H1 (cell line): ENCODE measurements around the gene GALNT18. TPM values are rescaled to one million over a fixed set of nuclear protein-coding genes. Genes with fewer than 3 reads are reported as not detected.

Experiments used
- CTCF ChIA-PET: fragments of 300-600 bp; sonication (Branson Sonifier 250); formaldehyde crosslinking; loops from one replicate; lab custom pipeline; 2021; ENCODE audit not compliant: partially characterized antibody; lab: Charles Lee
- POLR2A ChIA-PET: fragments of 300-600 bp; sonication (Branson Sonifier 250); formaldehyde crosslinking; loops from one replicate; lab custom pipeline; 2021; ENCODE audit warnings: inconsistent platforms; ENCODE audit not compliant: partially characterized antibody; lab: Charles Lee
- DNase-seq, 2 experiments: peaks; one replicate each; pipeline versions ENCODE4 v3.0.0 to v3.0.0-alpha.2; 2010 to 2022; ENCODE audit warnings: low spot score in 2 of 2, low read depth in 1 of 2, mixed read lengths in 1 of 2
- FAIRE-seq: peaks from 2 replicates; lab custom pipeline; 2011; peaks lifted over from hg19 to GRCh38; lab: Jason Lieb, UNC
- H2AFZ ChIP-seq: 2 replicates; pipeline ENCODE4 v1.8.1; 2012; ENCODE audit warnings: low read length, inconsistent platforms
- H2AK5ac ChIP-seq: 2 replicates; pipeline ENCODE4 v1.6.1; 2013; ENCODE audit warnings: low read depth, low read length
- H2BK120ac ChIP-seq: replicated peaks from 2 replicates; pipeline ENCODE3; 2013; ENCODE audit warnings: low read depth, low read length, inconsistent platforms
- H2BK12ac ChIP-seq: 2 replicates; pipeline ENCODE4 v1.6.1; 2013; ENCODE audit warnings: low read depth, low read length
- H2BK15ac ChIP-seq: 2 replicates; pipeline ENCODE4 v1.6.1; 2013; ENCODE audit warnings: low read length
- H2BK20ac ChIP-seq: 2 replicates; pipeline ENCODE4 v1.6.1; 2013; ENCODE audit warnings: low read length
- H2BK5ac ChIP-seq: 2 replicates; pipeline ENCODE4 v1.6.1; 2013; ENCODE audit warnings: low read depth, low read length
- H3K14ac ChIP-seq: 2 replicates; pipeline ENCODE4 v1.6.1; 2013; ENCODE audit warnings: inconsistent platforms; ENCODE audit not compliant: insufficient read length
- H3K18ac ChIP-seq: 2 replicates; pipeline ENCODE4 v1.6.1; 2013; ENCODE audit warnings: low read length; ENCODE audit errors: extremely low read depth
- H3K23ac ChIP-seq: 2 replicates; pipeline ENCODE4 v1.6.1; 2013; ENCODE audit warnings: inconsistent platforms; ENCODE audit not compliant: insufficient read length
- H3K23me2 ChIP-seq: 2 replicates; pipeline ENCODE4 v1.6.1; 2013; ENCODE audit warnings: low read depth, low read length
- H3K27ac ChIP-seq: 2 replicates; pipeline ENCODE4 v1.6.1; 2011; ENCODE audit warnings: low read depth, low read length, inconsistent platforms
- H3K27me3 ChIP-seq, 4 experiments: replicated peaks in 1 of 4; 1 replicate in 1 of 4; 2 replicates in 3 of 4; pipeline versions ENCODE4 v1.6.1 to v1.8.1; 2011 to 2013; ENCODE audit warnings: low read length in 3 of 4, mild to moderate bottlenecking in 3 of 4, inconsistent platforms in 2 of 4, mixed read lengths in 2 of 4, moderate library complexity in 1 of 4; ENCODE audit not compliant: control insufficient read depth in 3 of 4, insufficient read depth in 3 of 4; ENCODE audit errors: extremely low read depth in 1 of 4
- H3K36me3 ChIP-seq, 4 experiments: 2 replicates each; pipeline versions ENCODE4 v1.6.1 to v1.8.1; 2011 to 2013; ENCODE audit warnings: mild to moderate bottlenecking in 4 of 4, low read length in 3 of 4, moderate library complexity in 2 of 4, control low read depth in 1 of 4, inconsistent platforms in 1 of 4; ENCODE audit not compliant: insufficient read depth in 4 of 4, control insufficient read depth in 2 of 4
- H3K4ac ChIP-seq: replicated peaks from 2 replicates; pipeline ENCODE3; 2013; ENCODE audit warnings: low read length, low read depth, mixed read lengths, inconsistent platforms; ENCODE audit not compliant: insufficient read length
- H3K4me1 ChIP-seq, 4 experiments: replicated peaks in 1 of 4; 1 replicate in 1 of 4; 2 replicates in 3 of 4; pipeline versions ENCODE4 v1.6.1 to v1.8.1; 2011 to 2013; ENCODE audit warnings: low read length in 3 of 4, inconsistent platforms in 2 of 4, mixed read lengths in 1 of 4; ENCODE audit not compliant: insufficient read depth in 4 of 4, control insufficient read depth in 3 of 4
- H3K4me2 ChIP-seq, 2 experiments: 2 replicates each; pipeline versions ENCODE4 v1.6.1 to v1.8.1; 2011 to 2013; ENCODE audit warnings: low read depth in 2 of 2, low read length in 2 of 2, control low read depth in 1 of 2, inconsistent platforms in 1 of 2, mild to moderate bottlenecking in 1 of 2; ENCODE audit not compliant: insufficient read depth in 1 of 2
- H3K4me3 ChIP-seq, 4 experiments: fragments of 200-600, 300-600 bp in 1 of 4; sonication (generic), shearing (Covaris generic), sonication (Bioruptor Twin) in 1 of 4; 2 replicates each; pipeline versions ENCODE4 v1.5.1 to v1.8.1; 2011 to 2016; ENCODE audit warnings: low read length in 4 of 4, low read depth in 3 of 4, control low read depth in 2 of 4, inconsistent platforms in 2 of 4, mild to moderate bottlenecking in 2 of 4, mixed read lengths in 1 of 4, moderate library complexity in 1 of 4; ENCODE audit not compliant: insufficient read depth in 2 of 4; ENCODE audit errors: extremely low read depth in 1 of 4
- H3K56ac ChIP-seq: replicated peaks from 2 replicates; pipeline ENCODE3; 2013; ENCODE audit warnings: low read depth, mild to moderate bottlenecking, mixed read lengths, low read length, inconsistent platforms; ENCODE audit not compliant: insufficient read length
- H3K79me1 ChIP-seq: 2 replicates; pipeline ENCODE4 v1.6.1; 2013; ENCODE audit warnings: low read depth, low read length, control low read depth
- H3K79me2 ChIP-seq, 2 experiments: 2 replicates each; pipeline versions ENCODE4 v1.6.1 to v1.8.1; 2012 to 2013; ENCODE audit warnings: low read length in 2 of 2, mild to moderate bottlenecking in 2 of 2, inconsistent platforms in 1 of 2; ENCODE audit not compliant: insufficient read depth in 2 of 2, control insufficient read depth in 1 of 2
- H3K9ac ChIP-seq, 4 experiments: replicated peaks in 1 of 4; 1 replicate in 1 of 4; 2 replicates in 3 of 4; pipeline versions ENCODE4 v1.6.1 to v1.8.1; 2011 to 2013; ENCODE audit warnings: low read depth in 3 of 4, low read length in 3 of 4, control low read depth in 2 of 4, mild to moderate bottlenecking in 2 of 4, moderate library complexity in 2 of 4, inconsistent platforms in 1 of 4; ENCODE audit errors: extremely low read depth in 1 of 4
- H3K9me3 ChIP-seq, 2 experiments: 2 replicates each; pipeline versions ENCODE4 v1.6.1 to v1.8.1; 2012 to 2013; ENCODE audit warnings: mild to moderate bottlenecking in 2 of 2, moderate library complexity in 2 of 2, control low read depth in 1 of 2, inconsistent platforms in 1 of 2, low read depth in 1 of 2, low read length in 1 of 2, mixed read lengths in 1 of 2; ENCODE audit not compliant: insufficient read depth in 2 of 2
- H4K20me1 ChIP-seq, 2 experiments: replicated peaks in 1 of 2; 2 replicates each; pipeline versions ENCODE3 to v1.8.1; 2011 to 2013; ENCODE audit warnings: inconsistent platforms in 2 of 2, low read length in 2 of 2, mild to moderate bottlenecking in 1 of 2; ENCODE audit not compliant: insufficient read depth in 2 of 2, control insufficient read depth in 1 of 2
- H4K5ac ChIP-seq: 2 replicates; pipeline ENCODE4 v1.6.1; 2013; ENCODE audit warnings: low read length, low read depth, mixed read lengths, inconsistent platforms; ENCODE audit not compliant: insufficient read length
- H4K8ac ChIP-seq: 2 replicates; pipeline ENCODE4 v1.8.0; 2013; ENCODE audit warnings: mild to moderate bottlenecking, moderate library complexity, low read length, inconsistent platforms; ENCODE audit not compliant: insufficient read depth; ENCODE audit errors: extremely low read depth
- H4K91ac ChIP-seq: replicated peaks from 2 replicates; pipeline ENCODE3; 2013; ENCODE audit warnings: low read length, mixed read lengths, inconsistent platforms; ENCODE audit not compliant: insufficient read length
- CEBPB ChIP-seq: IDR thresholded peaks from 2 replicates; pipeline ENCODE4 v1.6.1; 2012; ENCODE audit warnings: low read depth, low read length
- SIX5 ChIP-seq: IDR thresholded peaks from 2 replicates; pipeline ENCODE4 v1.6.1; 2011; ENCODE audit warnings: mild to moderate bottlenecking, low read depth, low read length
- WGBS, 2 experiments: shearing (Covaris generic) in 1 of 2; methylation state at CpG; one replicate each; pipeline versions ENCODE4 v1.1.6 to v1.1.7; 2013 to 2015; ENCODE audit warnings: low lambda C conversion rate in 2 of 2, mixed read lengths in 2 of 2, inconsistent platforms in 1 of 2, low coverage in 1 of 2, missing lambda C conversion rate in 1 of 2; ENCODE audit not compliant: insufficient replicate concordance in 2 of 2, insufficient coverage in 1 of 2, insufficient read length in 1 of 2; ENCODE audit errors: extremely low coverage in 1 of 2, missing lambda C conversion rate in 1 of 2; 5-methylcytosine and 5-hydroxymethylcytosine counted together
- polyA plus RNA-seq, 7 experiments: library from polyadenylated mRNA; depleted of rRNA in 3 of 7; stranded (reverse) in 5 of 7; unstranded in 2 of 7; fragments of >200 nt in 5 of 7; fragments of 200-250 nt in 2 of 7; gene quantifications; 1 replicate in 5 of 7; 2 replicates in 1 of 7; 4 replicates in 1 of 7; pipeline versions ENCODE4 v1.2.1 to v1.2.3, GENCODE V29; 2011 to 2013; ENCODE audit warnings: missing spikeins in 2 of 7, mixed read lengths in 2 of 7
- total RNA-seq: library from RNA; stranded (reverse); fragmentation: NEBNext Ultra II Directional; extraction: Animal tissue kit (Norgen Biotek cat#: 25700); gene quantifications from 2 replicates; pipeline ENCODE4 v1.2.1, GENCODE V29; 2021

GALNT18 gene
- total and polyA plus RNA-seq, 2 of the 8 experiments (the other 6 are each of a cell fraction or from before 2014, with no cell fraction given), result 6.0 to 9.4 TPM

DNA sequence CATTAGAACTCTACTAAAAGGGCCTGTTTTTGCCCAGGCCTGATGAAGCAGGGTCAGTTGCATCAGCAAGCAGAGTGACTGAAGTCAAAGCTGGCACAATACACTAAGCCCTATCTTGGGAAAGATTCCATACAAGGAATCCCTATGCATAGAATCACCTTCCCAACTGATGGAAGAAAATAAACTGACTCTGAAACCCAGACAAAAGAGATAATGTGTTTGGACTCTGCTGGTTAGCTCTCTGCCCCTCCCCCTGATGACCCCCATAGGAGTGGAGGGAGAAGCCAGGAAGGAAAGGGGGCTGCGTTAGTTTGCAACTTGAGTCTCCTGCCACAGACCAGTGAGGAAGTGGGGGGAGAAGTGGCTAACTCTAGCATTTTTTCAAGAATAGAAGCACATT lies 32.9 kb downstream of the GALNT18 start:
- Histone ChIP-seq H3K4me1 (peaks cover 2 to 18% (median 6%) of the 10 kb centered on the region in 4 experiments; a peak in 4 of 7 replicates), H3K4ac (no peak overlapping the region), H3K23ac (no peak overlapping the region), H2BK15ac (no peak overlapping the region), H2BK5ac (no peak overlapping the region), H2AK5ac (no peak overlapping the region), H2AFZ (0 out of 2 replicates have a peak overlapping the region, but pooled peaks have one; percentile 8), H3K79me2 (no peaks in the 10 kb centered on the region), H4K20me1 (no peaks in the 10 kb centered on the region), H3K56ac (no peak overlapping the region), H3K36me3 (no peaks in the 10 kb centered on the region), H2BK20ac (no peak overlapping the region), H3K27ac (no peak overlapping the region), H2BK120ac (no peak overlapping the region), H3K4me3 (no peak overlapping the region), H4K5ac (no peak overlapping the region), H3K23me2 (no peaks in the 10 kb centered on the region), H2BK12ac (no peak overlapping the region), H3K79me1 (0 out of 2 replicates have a peak, but pooled peaks cover 2% of the 10 kb centered on the region), H3K9me3 (no peaks in the 10 kb centered on the region), H3K27me3 (no peaks in the 10 kb centered on the region), H4K91ac (no peak overlapping the region), H4K8ac (no peak overlapping the region), H3K18ac (no peak overlapping the region), H3K9ac (no peak overlapping the region), H3K14ac (no peak overlapping the region), H3K4me2 (no peak overlapping the region)
- 56% methylated on average over 1 of the region's 1 CpG; no CpG with 5 or more reads in 1 of the 2 experiments for WGBS, 2 experiments
- no peak for FAIRE-seq
- ChIA-PET POLR2A (interaction anchor here (1.0 kb wide), 2 partner anchors 10 to 22 kb away, joined by 3 read pairs; no protein-coding TSS in a partner anchor), CTCF (interaction anchor here (1.7 kb wide), 2 partner anchors 188 to 432 kb away, joined by 4 read pairs; no protein-coding TSS in a partner anchor)
- peak in 1 of 2 experiments; percentile 34 for DNase-seq
- TF ChIP-seq CEBPB, result 0 out of 2 replicates have a peak, but pooled peaks have one; percentile 17
- TF ChIP-seq SIX5, result no peak
